NCI-H2171 (cell line): Measurements from ENCODE around the gene USH1G.

ENCODE experiments used
- DNase-seq: peaks from one replicate; lab custom pipeline; 2025; lab: John Stamatoyannopoulos, UW

Gene USH1G

GRCh38 chr17:74954115-74954514, 31.1 kb upstream of the USH1G start:
- no peak for DNase-seq

- no peak for DNase-seq
Measured at GRCh38 chr17:74953134-74953687, 30.2 kb upstream of the USH1G start.

- DNase-seq = no peak
Measured at GRCh38 chr17:74952431-74953133, 29.5 kb upstream of the USH1G start.

DNA sequence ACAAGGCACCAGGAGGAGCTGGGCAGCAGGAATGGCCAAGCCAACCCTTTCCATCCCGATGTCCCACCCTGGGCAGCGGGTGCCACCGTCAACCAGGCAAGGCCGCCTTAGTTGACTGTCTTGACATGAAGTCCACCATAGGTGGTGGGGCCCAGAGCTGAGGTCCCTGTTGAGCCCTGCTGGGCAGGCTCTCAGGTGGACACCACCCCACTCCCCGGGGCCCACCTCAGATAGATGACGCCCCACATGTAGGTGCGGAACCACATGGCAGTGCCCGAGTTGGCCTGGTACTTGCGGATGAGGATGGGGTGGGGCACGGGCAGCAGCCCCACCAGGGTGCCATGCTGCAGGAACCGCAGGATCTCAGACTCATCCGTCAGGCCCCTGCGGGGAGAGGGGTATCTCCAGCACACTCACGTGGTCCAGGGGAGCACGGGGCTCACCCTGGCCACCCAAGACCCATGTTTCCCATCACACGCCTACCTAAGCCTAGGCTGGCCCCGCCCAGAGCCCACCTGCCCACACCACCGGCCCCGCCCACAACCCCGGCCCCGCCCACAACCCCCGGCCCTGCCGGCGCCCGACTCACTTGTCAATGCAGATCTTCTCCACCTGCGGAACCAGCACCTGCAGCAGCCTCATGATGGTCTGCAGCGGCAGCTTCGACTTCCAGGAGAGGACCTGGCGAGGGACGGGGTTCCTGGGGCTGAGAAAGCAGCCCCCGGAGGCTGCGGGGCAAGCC, 28.8 kb upstream of the USH1G start:
- no peak for DNase-seq

- no peak for DNase-seq
Measured at GRCh38 chr17:74951065-74951464, 28.0 kb upstream of the USH1G start.

DNA sequence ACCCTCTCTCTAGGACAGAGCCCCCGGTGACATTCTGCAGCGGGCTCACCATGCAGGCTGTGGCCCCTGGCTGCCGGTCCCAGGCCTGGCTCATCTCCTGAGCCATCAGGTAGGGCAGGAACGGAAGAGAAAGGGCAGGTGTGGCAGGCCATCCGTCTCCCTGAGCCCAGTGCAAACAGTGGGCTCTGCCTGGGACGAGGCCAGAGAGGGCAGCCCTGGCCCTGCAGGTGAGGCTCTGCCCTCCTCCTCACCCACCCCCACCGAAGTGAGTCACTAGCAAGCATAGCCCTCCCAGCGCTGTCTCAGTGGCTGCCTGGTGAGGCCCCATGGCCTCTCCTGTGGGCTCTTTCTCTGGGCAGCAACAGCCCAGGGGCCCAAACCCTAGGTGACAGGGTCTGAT, 27.2 kb upstream of the USH1G start:
- DNase-seq = no peak

GRCh38 chr17:74949455-74950115, 26.5 kb upstream of the USH1G start:
- DNase-seq = no peak

DNA sequence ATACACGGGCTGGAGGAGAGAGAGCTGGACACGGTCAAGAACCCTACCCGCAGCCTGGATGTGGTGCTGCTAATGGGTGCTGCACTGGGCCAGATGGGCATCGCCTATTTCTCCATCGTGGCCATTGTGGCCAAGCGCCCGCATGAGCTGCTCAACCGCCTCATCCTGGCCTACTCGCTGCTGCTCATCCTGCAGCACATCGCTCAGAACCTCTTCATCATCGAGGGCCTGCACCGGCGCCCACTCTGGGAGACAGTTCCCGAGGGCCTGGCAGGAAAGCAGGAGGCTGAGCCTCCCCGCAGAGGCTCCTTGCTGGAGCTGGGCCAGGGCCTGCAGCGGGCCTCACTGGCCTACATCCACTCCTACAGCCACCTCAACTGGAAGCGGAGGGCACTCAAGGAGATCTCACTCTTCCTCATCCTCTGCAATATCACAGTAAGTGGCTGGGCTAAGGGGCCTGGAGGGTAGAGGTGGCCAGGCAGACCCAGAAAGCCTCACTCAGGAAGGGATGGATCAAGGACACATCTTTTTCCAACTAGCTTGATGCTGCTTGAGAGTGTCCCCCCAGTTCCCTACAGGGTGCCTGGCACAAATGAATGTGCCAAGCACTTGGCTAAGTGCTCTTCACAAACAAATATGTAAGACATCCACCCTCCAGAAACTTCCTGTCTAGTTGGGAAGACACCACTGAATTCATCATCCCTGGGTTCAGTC, 24.1 kb upstream of the USH1G start:
- no peak for DNase-seq

DNA sequence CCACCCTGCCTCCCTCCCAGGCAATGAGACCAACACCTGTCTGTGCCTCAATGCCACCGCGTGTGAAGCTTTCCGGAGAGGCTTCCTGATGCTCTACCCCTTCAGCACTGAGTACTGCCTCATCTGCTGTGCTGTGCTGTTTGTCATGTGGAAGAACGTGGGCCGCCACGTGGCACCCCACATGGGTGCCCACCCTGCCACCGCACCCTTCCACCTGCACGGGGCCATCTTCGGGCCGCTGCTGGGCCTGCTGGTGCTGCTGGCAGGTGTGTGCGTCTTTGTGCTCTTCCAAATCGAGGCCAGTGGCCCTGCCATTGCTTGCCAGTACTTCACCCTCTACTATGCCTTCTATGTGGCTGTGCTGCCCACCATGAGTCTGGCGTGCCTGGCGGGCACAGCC, 23.6 kb upstream of the USH1G start:
- DNase-seq = no peak

DNA sequence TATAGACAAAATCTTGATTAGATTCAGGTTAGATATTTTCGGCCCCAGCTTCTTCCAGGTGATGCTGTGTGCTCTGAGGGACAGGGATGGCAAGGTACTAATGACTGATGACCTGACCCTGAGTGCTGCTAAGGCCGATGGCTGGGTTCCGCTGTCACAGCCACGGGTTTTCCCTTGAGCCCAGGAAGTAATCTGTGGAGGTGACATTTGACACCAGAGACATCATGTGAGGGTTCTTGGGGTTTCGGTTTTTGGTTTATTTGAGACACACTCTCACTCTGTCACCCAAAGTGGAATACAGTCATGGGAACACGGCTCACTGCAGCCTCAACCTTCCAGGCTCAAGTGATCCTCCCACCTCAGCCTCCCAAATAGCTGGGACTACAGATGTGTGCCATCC, 22.5 kb upstream of the USH1G start:
- no peak for DNase-seq

- no peak for DNase-seq
Measured at GRCh38 chr17:74943808-74944522, 20.9 kb upstream of the USH1G start.

GRCh38 chr17:74941128-74941725, 18.2 kb upstream of the USH1G start:
- DNase-seq = no peak

DNA sequence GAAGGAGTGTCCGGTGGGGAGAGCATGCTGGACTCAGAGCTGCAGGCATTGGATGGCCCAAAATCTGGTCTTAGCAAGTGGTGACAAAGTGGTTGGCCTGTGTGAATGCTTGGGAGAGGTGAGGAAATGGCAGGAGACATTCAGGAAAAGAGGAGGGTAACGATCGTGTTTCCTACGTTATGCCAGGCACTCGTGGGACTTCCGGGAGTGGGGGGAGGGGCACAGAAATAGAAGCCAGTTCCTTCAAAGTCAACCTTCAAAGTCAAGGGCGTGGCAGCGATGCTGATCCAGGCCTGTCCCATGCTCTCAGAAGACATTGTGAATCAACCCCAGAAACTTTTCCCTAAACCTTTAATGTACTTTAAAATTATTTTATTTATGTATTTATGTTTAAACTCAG, 16.5 kb upstream of the USH1G start:
- DNase-seq = no peak

- no peak for DNase-seq
Measured at GRCh38 chr17:74938194-74938950, 15.3 kb upstream of the USH1G start.

DNA sequence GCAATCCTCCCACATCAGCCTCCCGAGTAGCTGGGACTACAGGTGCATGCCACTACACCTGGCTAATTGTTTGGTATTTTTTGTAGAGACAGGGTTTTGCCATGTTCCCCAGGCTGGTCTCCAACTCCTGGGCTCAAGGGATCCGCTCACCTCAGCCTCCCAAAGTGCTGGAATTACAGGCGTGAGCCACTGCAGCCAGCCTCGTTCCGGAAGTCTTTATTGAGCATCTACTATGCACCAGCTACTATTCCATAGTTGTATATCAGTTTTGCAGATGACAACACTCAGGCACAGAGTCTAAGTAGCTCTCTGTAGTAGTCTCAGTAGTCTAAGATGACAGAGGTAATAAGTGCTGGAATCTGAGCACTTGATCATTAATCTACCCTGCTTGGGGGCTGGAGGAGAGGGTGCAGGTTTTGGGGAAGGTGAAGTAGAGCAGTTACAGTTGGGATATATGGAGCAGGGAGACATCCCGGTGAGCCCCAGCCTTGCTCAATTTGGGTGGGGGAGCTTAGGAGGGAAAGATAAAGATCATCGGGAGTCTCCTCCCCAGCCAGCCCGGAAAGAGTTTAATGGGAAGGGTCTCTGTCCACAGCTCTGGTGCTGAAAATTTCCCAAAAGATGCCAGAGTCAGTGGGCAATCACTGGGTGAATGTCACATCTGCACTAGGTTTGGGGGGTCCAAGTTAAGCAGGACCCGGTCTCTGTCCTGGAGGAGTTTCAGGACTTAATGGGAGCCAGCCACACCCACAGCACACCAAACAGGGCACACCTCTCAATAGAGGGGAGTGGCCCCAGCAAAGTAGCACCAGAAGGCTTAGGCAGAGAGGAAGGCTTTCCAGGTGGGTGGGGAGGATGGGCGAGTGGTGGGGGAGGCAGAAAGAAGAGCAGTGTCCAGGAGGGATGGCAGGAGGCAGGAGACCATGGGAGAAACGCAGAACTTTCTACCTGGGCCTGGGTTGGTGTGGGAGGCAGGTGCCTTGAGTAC, 14.3 kb upstream of the USH1G start:
- DNase-seq = no peak

- DNase-seq = no peak
Measured at GRCh38 chr17:74936470-74936799, 13.4 kb upstream of the USH1G start.

GRCh38 chr17:74935585-74936469, 12.8 kb upstream of the USH1G start, which contains the start of gene OTOP3:
TSS of gene OTOP3 (plus strand) at chr17:74935898. CDS start at chr17:74935922, 24 bp downstream.
- DNase-seq = no peak

GRCh38 chr17:74935048-74935447, 12.0 kb upstream of the USH1G start:
- no peak for DNase-seq
